ENCODE results near the gene CTCF.

The CTCF gene

GRCh38 chr16:67652578-67653127, 90.3 kb downstream of the CTCF start:
- H3K27me3 ChIP-seq (ENCODE audit: control insufficient read depth in 1 of 2, insufficient read depth in 2 of 2, low read length in 2 of 2) = peaks cover 39 to 65% of the 10 kb centered on the region in 2 donors
- peaks cover 13% of the 10 kb centered on the region for H3K4me1 ChIP-seq (ENCODE audit: control insufficient read depth, insufficient read depth, low read length)
- H3K9ac ChIP-seq (ENCODE audit: low read length in 2 of 2) = no peak overlapping the region
- no peak overlapping the region for H3K27ac ChIP-seq (ENCODE audit: low read length)
- no peaks in the 10 kb centered on the region for H3K36me3 ChIP-seq (ENCODE audit: control insufficient read depth in 2 of 2, insufficient read depth in 2 of 2, low read length in 2 of 2)
- no peaks in the 10 kb centered on the region for H3K9me3 ChIP-seq (ENCODE audit: control insufficient read depth in 2 of 2, low read length in 2 of 2)
- peak overlapping the region in 1 of 2 donors; percentile 40 for H3K4me3 ChIP-seq (ENCODE audit: low read length in 2 of 2)

GRCh38 chr16:67653128-67653788, 90.9 kb downstream of the CTCF start:
- Histone ChIP-seq H3K9ac (ENCODE audit: low read length in 2 of 2) (no peak overlapping the region), H3K27ac (ENCODE audit: low read length) (no peak overlapping the region), H3K36me3 (ENCODE audit: control insufficient read depth in 2 of 2, insufficient read depth in 2 of 2, low read length in 2 of 2) (peaks cover 0 to 2% of the 10 kb centered on the region in 2 donors), H3K27me3 (ENCODE audit: control insufficient read depth in 1 of 2, insufficient read depth in 2 of 2, low read length in 2 of 2) (peaks cover 37 to 59% of the 10 kb centered on the region in 2 donors), H3K9me3 (ENCODE audit: control insufficient read depth in 2 of 2, low read length in 2 of 2) (no peaks in the 10 kb centered on the region), H3K4me3 (ENCODE audit: low read length in 2 of 2) (peak overlapping the region in 1 of 2 donors; percentile 64), H3K4me1 (ENCODE audit: control insufficient read depth, insufficient read depth, low read length) (peaks cover 16% of the 10 kb centered on the region)

GRCh38 chr16:67653789-67654402, 91.6 kb downstream of the CTCF start:
- Histone ChIP-seq H3K27ac (ENCODE audit: low read length) (no peak overlapping the region), H3K9me3 (ENCODE audit: control insufficient read depth in 2 of 2, low read length in 2 of 2) (no peaks in the 10 kb centered on the region), H3K4me3 (ENCODE audit: low read length in 2 of 2) (no peak overlapping the region), H3K27me3 (ENCODE audit: control insufficient read depth in 1 of 2, insufficient read depth in 2 of 2, low read length in 2 of 2) (peaks cover 32 to 53% of the 10 kb centered on the region in 2 donors), H3K36me3 (ENCODE audit: control insufficient read depth in 2 of 2, insufficient read depth in 2 of 2, low read length in 2 of 2) (peaks cover 0 to 7% of the 10 kb centered on the region in 2 donors), H3K4me1 (ENCODE audit: control insufficient read depth, insufficient read depth, low read length) (peaks cover 22% of the 10 kb centered on the region), H3K9ac (ENCODE audit: low read length in 2 of 2) (no peak overlapping the region)

DNA sequence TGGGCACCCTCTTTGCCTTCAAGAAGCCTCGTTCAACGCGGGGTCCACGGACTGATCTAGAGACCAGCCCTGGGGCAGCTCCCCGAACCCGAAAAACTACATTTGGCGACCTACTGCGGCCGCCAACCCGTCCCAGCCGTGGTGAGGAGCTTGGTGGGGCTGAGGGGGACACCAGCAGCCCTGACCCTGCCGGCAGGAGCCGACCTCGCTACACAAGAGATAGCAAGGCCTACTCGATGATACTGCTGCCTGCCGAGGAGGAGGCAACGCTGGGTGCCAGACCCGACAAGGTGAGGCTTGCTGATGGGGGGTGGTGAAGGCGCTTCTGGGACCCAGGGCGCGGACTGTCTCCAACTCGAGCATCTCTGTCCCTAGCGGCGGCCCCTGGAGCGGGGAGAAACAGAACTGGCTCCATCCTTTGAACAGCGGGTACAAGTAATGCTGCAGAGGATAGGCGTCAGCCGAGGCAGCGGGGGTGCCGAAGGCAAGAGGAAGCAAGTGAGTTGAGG, 92.1 kb downstream of the CTCF start:
- H3K36me3 ChIP-seq (ENCODE audit: control insufficient read depth in 2 of 2, insufficient read depth in 2 of 2, low read length in 2 of 2) = peaks cover 0 to 7% of the 10 kb centered on the region in 2 donors
- no peak overlapping the region for H3K27ac ChIP-seq (ENCODE audit: low read length)
- no peak overlapping the region for H3K4me3 ChIP-seq (ENCODE audit: low read length in 2 of 2)
- peaks cover 27 to 47% of the 10 kb centered on the region in 2 donors for H3K27me3 ChIP-seq (ENCODE audit: control insufficient read depth in 1 of 2, insufficient read depth in 2 of 2, low read length in 2 of 2)
- no peak overlapping the region for H3K9ac ChIP-seq (ENCODE audit: low read length in 2 of 2)
- H3K4me1 ChIP-seq (ENCODE audit: control insufficient read depth, insufficient read depth, low read length) = peaks cover 27% of the 10 kb centered on the region
- H3K9me3 ChIP-seq (ENCODE audit: control insufficient read depth in 2 of 2, low read length in 2 of 2) = no peaks in the 10 kb centered on the region

- peaks cover 0 to 7% of the 10 kb centered on the region in 2 donors for H3K36me3 ChIP-seq (ENCODE audit: control insufficient read depth in 2 of 2, insufficient read depth in 2 of 2, low read length in 2 of 2)
- peaks cover 26% of the 10 kb centered on the region for H3K4me1 ChIP-seq (ENCODE audit: control insufficient read depth, insufficient read depth, low read length)
- H3K27ac ChIP-seq (ENCODE audit: low read length) = no peak overlapping the region
- H3K9ac ChIP-seq (ENCODE audit: low read length in 2 of 2) = no peak overlapping the region
- no peaks in the 10 kb centered on the region for H3K9me3 ChIP-seq (ENCODE audit: control insufficient read depth in 2 of 2, low read length in 2 of 2)
- peaks cover 21 to 40% of the 10 kb centered on the region in 2 donors for H3K27me3 ChIP-seq (ENCODE audit: control insufficient read depth in 1 of 2, insufficient read depth in 2 of 2, low read length in 2 of 2)
- no peak overlapping the region for H3K4me3 ChIP-seq (ENCODE audit: low read length in 2 of 2)
Observed at GRCh38 chr16:67655363-67655762, 93.0 kb downstream of the CTCF start.

GRCh38 chr16:67656344-67657016, 94.2 kb downstream of the CTCF start:
- peaks cover 17 to 29% of the 10 kb centered on the region in 2 donors for H3K27me3 ChIP-seq (ENCODE audit: control insufficient read depth in 1 of 2, insufficient read depth in 2 of 2, low read length in 2 of 2)
- H3K9me3 ChIP-seq (ENCODE audit: control insufficient read depth in 2 of 2, low read length in 2 of 2) = no peaks in the 10 kb centered on the region
- H3K27ac ChIP-seq (ENCODE audit: low read length) = no peak overlapping the region
- no peak overlapping the region for H3K4me3 ChIP-seq (ENCODE audit: low read length in 2 of 2)
- no peak overlapping the region for H3K9ac ChIP-seq (ENCODE audit: low read length in 2 of 2)
- H3K4me1 ChIP-seq (ENCODE audit: control insufficient read depth, insufficient read depth, low read length) = peaks cover 35% of the 10 kb centered on the region
- peaks cover 0 to 7% of the 10 kb centered on the region in 2 donors for H3K36me3 ChIP-seq (ENCODE audit: control insufficient read depth in 2 of 2, insufficient read depth in 2 of 2, low read length in 2 of 2)

DNA sequence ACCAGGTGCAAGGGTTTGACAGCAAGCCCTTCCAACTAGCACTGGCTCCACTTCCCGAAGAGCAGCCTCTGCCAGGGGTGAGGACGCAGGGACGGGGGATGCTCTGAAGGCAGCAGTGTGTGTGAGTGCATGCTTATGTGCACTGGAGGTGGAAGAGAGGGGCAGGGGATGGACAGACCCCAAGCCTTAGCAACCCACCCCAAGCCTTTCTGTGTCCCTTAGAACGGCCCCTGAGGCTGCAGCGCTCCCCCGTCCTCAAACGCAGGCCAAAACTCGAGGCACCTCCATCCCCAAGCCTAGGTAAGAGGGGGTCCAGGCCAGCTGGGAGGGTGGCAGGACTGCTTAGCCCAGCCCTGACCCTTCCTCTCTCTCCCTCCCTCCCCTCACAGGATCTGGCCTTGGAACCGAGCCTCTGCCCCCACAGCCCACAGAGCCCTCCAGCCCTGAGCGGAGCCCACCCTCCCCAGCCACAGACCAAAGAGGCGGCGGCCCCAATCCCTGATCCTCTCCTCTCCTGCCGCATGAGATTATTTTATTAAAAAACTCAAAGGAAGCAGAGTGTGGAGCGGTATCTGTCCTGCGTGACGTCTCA, 94.8 kb downstream of the CTCF start:
- peaks cover 0 to 7% of the 10 kb centered on the region in 2 donors for H3K36me3 ChIP-seq (ENCODE audit: control insufficient read depth in 2 of 2, insufficient read depth in 2 of 2, low read length in 2 of 2)
- peaks cover 40% of the 10 kb centered on the region for H3K4me1 ChIP-seq (ENCODE audit: control insufficient read depth, insufficient read depth, low read length)
- H3K27ac ChIP-seq (ENCODE audit: low read length) = no peak overlapping the region
- no peak overlapping the region for H3K4me3 ChIP-seq (ENCODE audit: low read length in 2 of 2)
- H3K9ac ChIP-seq (ENCODE audit: low read length in 2 of 2) = no peak overlapping the region
- H3K27me3 ChIP-seq (ENCODE audit: control insufficient read depth in 1 of 2, insufficient read depth in 2 of 2, low read length in 2 of 2) = peaks cover 11 to 22% of the 10 kb centered on the region in 2 donors
- H3K9me3 ChIP-seq (ENCODE audit: control insufficient read depth in 2 of 2, low read length in 2 of 2) = no peaks in the 10 kb centered on the region

GRCh38 chr16:67657751-67658518, 95.6 kb downstream of the CTCF start:
- H3K9me3 ChIP-seq (ENCODE audit: control insufficient read depth in 2 of 2, low read length in 2 of 2) = no peaks in the 10 kb centered on the region
- peaks cover 5 to 7% of the 10 kb centered on the region in 2 donors for H3K36me3 ChIP-seq (ENCODE audit: control insufficient read depth in 2 of 2, insufficient read depth in 2 of 2, low read length in 2 of 2)
- no peak overlapping the region for H3K4me3 ChIP-seq (ENCODE audit: low read length in 2 of 2)
- H3K27ac ChIP-seq (ENCODE audit: low read length) = no peak overlapping the region
- H3K27me3 ChIP-seq (ENCODE audit: control insufficient read depth in 1 of 2, insufficient read depth in 2 of 2, low read length in 2 of 2) = peaks cover 7 to 18% of the 10 kb centered on the region in 2 donors
- H3K9ac ChIP-seq (ENCODE audit: low read length in 2 of 2) = no peak overlapping the region
- peaks cover 36% of the 10 kb centered on the region for H3K4me1 ChIP-seq (ENCODE audit: control insufficient read depth, insufficient read depth, low read length)

DNA sequence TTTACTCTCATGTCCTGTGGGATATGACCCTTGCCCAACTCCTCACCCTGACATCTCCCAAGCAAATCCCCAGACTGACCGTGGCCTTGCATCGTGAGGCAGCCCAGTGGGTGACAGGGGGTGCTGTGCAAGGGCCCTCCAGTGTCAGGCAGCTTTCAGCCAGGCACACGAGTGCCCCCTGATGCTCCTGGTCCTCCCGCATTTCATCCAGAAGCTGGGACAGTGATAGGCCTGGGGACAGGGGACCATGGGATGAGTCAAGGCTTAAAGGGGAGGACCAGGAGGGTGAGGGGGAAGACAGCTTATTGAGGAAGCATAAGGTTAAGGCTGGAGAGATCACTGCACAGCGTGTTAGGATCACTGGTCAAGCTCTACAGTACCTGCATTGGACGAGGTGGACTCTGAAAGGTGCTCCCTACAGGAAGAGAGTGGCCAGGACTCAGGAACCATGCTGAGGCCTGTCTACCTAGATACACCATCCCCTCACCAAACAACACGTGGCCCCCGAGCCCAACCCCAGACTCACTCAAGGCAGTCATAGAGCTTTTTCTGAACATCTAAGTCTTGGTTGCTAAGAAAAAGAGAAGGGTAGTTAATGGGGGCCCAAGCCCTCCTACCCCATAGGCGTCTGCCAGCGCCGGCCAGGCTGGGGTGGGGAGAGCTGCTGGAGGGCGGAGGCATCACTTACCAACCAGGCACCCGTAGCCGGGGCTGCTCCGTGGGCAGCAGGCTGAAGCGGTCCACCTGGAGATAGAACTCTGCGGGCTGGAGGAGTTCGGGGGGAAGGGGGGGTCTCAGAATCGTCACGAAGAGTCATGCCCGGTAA, 96.7 kb downstream of the CTCF start:
- Histone ChIP-seq H3K27ac (ENCODE audit: low read length) (peak overlapping the region; percentile 92), H3K4me1 (ENCODE audit: control insufficient read depth, insufficient read depth, low read length) (peaks cover 30% of the 10 kb centered on the region), H3K9me3 (ENCODE audit: control insufficient read depth in 2 of 2, low read length in 2 of 2) (no peaks in the 10 kb centered on the region), H3K9ac (ENCODE audit: low read length in 2 of 2) (peak overlapping the region; percentile 74 to 94), H3K4me3 (ENCODE audit: low read length in 2 of 2) (peak overlapping the region; percentile 81 to 96), H3K36me3 (ENCODE audit: control insufficient read depth in 2 of 2, insufficient read depth in 2 of 2, low read length in 2 of 2) (peaks cover 6 to 16% of the 10 kb centered on the region in 2 donors), H3K27me3 (ENCODE audit: control insufficient read depth in 1 of 2, insufficient read depth in 2 of 2, low read length in 2 of 2) (peaks cover 7 to 8% of the 10 kb centered on the region in 2 donors)
